DOHH2 (cell line): ENCODE data around the gene TSPAN4.

ENCODE experiments used
- H3F3A ChIP-seq: fragments of 200-600 bp; sonication (generic), shearing (Covaris generic); 2 replicates; pipeline ENCODE4 v1.6.0; 2016; ENCODE audit warnings: antibody characterized with exemption, mild to moderate bottlenecking; ENCODE audit not compliant: control insufficient read depth, insufficient read depth
- H3K27ac ChIP-seq: fragments of 200-600 bp; sonication (generic); 2 replicates; pipeline ENCODE4 v1.5.1; 2014; ENCODE audit warnings: low read depth, mild to moderate bottlenecking, low read length, moderate library complexity
- H3K27me3 ChIP-seq: fragments of 200-600 bp; sonication (generic); 2 replicates; pipeline ENCODE4 v1.6.1; 2014; ENCODE audit warnings: mild to moderate bottlenecking, low read length, mixed read lengths; ENCODE audit not compliant: control insufficient read depth
- H3K36me3 ChIP-seq: fragments of 200-600 bp; sonication (generic); 2 replicates; pipeline ENCODE4 v1.6.1; 2014; ENCODE audit warnings: mild to moderate bottlenecking, low read length, moderate library complexity, mixed read lengths; ENCODE audit not compliant: control insufficient read depth
- H3K4me1 ChIP-seq: fragments of 200-600 bp; sonication (generic); 2 replicates; pipeline ENCODE4 v1.6.1; 2014; ENCODE audit warnings: mild to moderate bottlenecking, low read length, mixed read lengths; ENCODE audit not compliant: control insufficient read depth
- H3K4me2 ChIP-seq: fragments of 200-600 bp; sonication (generic); 2 replicates; pipeline ENCODE4 v1.6.0; 2014; ENCODE audit warnings: mild to moderate bottlenecking, low read length, moderate library complexity
- H3K4me3 ChIP-seq: fragments of 200-600 bp; sonication (generic); 2 replicates; pipeline ENCODE4 v1.5.1; 2014; ENCODE audit warnings: mild to moderate bottlenecking, low read length, mixed read lengths
- H3K79me2 ChIP-seq: fragments of 200-600 bp; sonication (generic); 2 replicates; pipeline ENCODE4 v1.6.1; 2014; ENCODE audit warnings: mild to moderate bottlenecking, low read length, mixed read lengths; ENCODE audit not compliant: control insufficient read depth
- H3K9me2 ChIP-seq: fragments of 200-600 bp; sonication (generic); replicated peaks from 2 replicates; pipeline ENCODE4 v1.6.1; 2014; ENCODE audit warnings: mild to moderate bottlenecking, low read length, mixed read lengths; ENCODE audit not compliant: control insufficient read depth
- H3K9me3 ChIP-seq: fragments of 200-600 bp; sonication (generic); 2 replicates; pipeline ENCODE4 v1.6.1; 2014; ENCODE audit warnings: antibody characterized with exemption, low read length, mixed read lengths; ENCODE audit not compliant: control insufficient read depth, insufficient read depth
- H4K20me1 ChIP-seq: fragments of 200-600 bp; sonication (generic); 2 replicates; pipeline ENCODE4 v1.6.0; 2014; ENCODE audit warnings: low read depth, mild to moderate bottlenecking, antibody characterized with exemption, low read length, moderate library complexity; ENCODE audit not compliant: control insufficient read depth, insufficient read depth
- EZH2phosphoT487 ChIP-seq: fragments of 200-600 bp; sonication (generic); IDR thresholded peaks from 2 replicates; pipeline ENCODE4 v1.6.1; 2017; ENCODE audit warnings: borderline replicate concordance, mild to moderate bottlenecking, antibody characterized with exemption, low read length, moderate library complexity, mixed read lengths
- TF ChIP-seq, protein P1 (sequence below): fragments of 200-600 bp; sonication (generic); IDR thresholded peaks from one replicate; pipeline ENCODE4 v1.5.1; 2014; ENCODE audit warnings: antibody characterized with exemption, mild to moderate bottlenecking, low read depth, low read length; ENCODE audit not compliant: poor library complexity, severe bottlenecking

The TSPAN4 gene

DNA sequence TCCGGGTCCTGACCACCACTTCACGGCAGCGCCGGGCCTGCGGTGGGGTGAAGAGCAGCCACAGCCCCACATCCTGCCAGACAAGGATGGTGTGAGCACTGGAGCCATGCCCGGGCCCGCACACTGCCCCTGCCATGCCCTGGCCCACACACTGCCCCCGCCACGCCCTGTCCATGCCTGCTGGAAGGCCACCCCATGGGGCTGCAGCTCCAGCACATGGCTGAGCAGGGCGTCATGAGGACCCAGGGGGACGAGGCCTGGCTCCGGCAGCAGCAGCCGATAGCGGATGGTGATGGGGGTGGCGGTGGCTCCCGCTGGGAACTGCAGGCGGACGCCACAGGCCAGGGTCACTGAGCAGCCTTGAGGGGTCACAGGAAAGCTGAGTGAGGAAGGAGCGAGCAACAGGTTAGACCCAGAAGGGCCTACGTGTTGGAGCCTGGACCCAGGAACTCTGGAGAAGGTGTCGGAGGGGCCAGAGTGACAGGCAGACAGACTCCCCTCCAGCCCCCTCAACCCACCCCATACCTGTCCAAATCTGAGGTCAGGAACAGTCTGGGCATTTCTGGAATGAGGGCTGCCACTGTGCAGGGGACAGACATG is 40.5 kb upstream of the TSPAN4 start:
- no peaks in the 10 kb centered on the region for H3K27me3 ChIP-seq
- no peak overlapping the region for H3K4me2 ChIP-seq
- H3K36me3 ChIP-seq = peaks cover 54% of the 10 kb centered on the region
- TF ChIP-seq, protein P1, sequence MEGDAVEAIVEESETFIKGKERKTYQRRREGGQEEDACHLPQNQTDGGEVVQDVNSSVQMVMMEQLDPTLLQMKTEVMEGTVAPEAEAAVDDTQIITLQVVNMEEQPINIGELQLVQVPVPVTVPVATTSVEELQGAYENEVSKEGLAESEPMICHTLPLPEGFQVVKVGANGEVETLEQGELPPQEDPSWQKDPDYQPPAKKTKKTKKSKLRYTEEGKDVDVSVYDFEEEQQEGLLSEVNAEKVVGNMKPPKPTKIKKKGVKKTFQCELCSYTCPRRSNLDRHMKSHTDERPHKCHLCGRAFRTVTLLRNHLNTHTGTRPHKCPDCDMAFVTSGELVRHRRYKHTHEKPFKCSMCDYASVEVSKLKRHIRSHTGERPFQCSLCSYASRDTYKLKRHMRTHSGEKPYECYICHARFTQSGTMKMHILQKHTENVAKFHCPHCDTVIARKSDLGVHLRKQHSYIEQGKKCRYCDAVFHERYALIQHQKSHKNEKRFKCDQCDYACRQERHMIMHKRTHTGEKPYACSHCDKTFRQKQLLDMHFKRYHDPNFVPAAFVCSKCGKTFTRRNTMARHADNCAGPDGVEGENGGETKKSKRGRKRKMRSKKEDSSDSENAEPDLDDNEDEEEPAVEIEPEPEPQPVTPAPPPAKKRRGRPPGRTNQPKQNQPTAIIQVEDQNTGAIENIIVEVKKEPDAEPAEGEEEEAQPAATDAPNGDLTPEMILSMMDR = no peak
- TF ChIP-seq EZH2phosphoT487 = no peak
- no peaks in the 10 kb centered on the region for H3K9me2 ChIP-seq
- H3K4me1 ChIP-seq = peaks cover 36% of the 10 kb centered on the region
- no peaks in the 10 kb centered on the region for H4K20me1 ChIP-seq
- H3F3A ChIP-seq = peaks cover 6% of the 10 kb centered on the region; the same call in 1 of the 2 replicates
- no peak overlapping the region for H3K27ac ChIP-seq
- no peak overlapping the region for H3K4me3 ChIP-seq
- H3K9me3 ChIP-seq = no peaks in the 10 kb centered on the region
- H3K79me2 ChIP-seq = peaks cover 29% of the 10 kb centered on the region

DNA sequence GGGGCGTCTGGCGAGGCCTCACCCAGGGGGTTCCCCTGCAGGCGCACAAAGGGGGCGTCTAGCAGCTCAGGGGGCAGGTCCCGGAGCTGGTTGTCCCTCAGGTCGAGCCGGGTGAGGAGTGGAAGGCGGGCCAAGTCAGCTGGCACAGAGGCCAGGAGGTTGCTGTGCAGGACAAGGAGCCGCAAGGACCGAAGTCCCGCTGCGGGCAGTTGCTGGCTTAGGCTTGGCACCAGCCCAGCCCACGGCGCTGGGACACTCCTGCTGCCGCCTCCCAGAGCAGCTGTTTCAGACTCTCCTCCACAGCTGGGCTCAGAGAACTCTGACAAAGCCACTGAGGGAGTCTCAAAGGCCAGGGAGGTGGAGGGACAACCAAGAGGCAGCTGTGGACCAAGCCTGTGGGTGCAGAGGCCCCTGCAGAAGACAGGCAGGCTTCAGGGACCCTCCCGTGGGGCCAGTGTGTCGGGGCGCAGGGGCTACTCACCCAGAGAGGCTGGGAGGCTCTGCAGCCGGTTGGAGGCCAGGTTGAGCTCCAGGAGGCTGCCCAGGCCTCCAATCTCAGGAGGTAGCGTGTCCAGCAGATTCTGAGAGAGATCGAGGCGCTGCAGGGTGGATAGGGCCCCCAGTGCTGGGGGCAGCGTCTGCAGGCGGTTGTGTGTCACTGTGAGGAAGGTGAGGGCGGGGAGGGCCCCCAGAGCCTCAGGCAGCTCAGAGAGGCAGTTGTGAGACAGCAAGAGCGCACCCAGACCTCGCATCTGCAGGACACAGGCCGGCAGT is 39.8 kb upstream of the TSPAN4 start:
- TF ChIP-seq, protein P1 = no peak
- no peak for TF ChIP-seq EZH2phosphoT487
- peaks cover 53% of the 10 kb centered on the region for H3K36me3 ChIP-seq
- H3K4me3 ChIP-seq = no peak overlapping the region
- H3K9me3 ChIP-seq = no peaks in the 10 kb centered on the region
- no peaks in the 10 kb centered on the region for H3K27me3 ChIP-seq
- H3K4me1 ChIP-seq = peaks cover 39% of the 10 kb centered on the region
- no peaks in the 10 kb centered on the region for H3K9me2 ChIP-seq
- H3K4me2 ChIP-seq = peak overlapping the region; percentile 99; the same call in 1 of the 2 replicates
- peaks cover 7% of the 10 kb centered on the region for H3F3A ChIP-seq
- peaks cover 27% of the 10 kb centered on the region for H3K79me2 ChIP-seq
- H4K20me1 ChIP-seq = no peaks in the 10 kb centered on the region
- no peak overlapping the region for H3K27ac ChIP-seq

DNA sequence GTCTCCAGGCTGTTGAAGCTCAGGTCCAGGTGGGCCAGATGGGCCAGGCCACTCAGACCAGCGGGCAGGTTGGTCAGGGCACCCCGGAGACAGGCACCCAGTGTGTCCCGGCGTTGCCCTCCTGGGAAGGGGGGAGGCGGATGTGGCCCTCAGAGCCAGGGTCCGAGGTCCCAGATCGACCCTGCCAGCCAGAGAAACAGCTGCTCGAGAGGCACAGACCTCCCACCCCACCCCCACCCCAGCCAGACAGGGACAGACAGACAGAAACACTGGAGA is 39.2 kb upstream of the TSPAN4 start:
- peaks cover 42% of the 10 kb centered on the region for H3K4me1 ChIP-seq
- no peak for TF ChIP-seq EZH2phosphoT487
- TF ChIP-seq, protein P1 = no peak
- H3F3A ChIP-seq = peaks cover 7% of the 10 kb centered on the region
- peak overlapping the region; percentile 91; the same call in 1 of the 2 replicates for H3K4me3 ChIP-seq
- H3K9me2 ChIP-seq = no peaks in the 10 kb centered on the region
- H3K79me2 ChIP-seq = peaks cover 32% of the 10 kb centered on the region
- no peak overlapping the region for H3K27ac ChIP-seq
- peak overlapping the region; percentile 99 for H3K4me2 ChIP-seq
- H3K36me3 ChIP-seq = peaks cover 54% of the 10 kb centered on the region
- H4K20me1 ChIP-seq = no peaks in the 10 kb centered on the region
- no peaks in the 10 kb centered on the region for H3K9me3 ChIP-seq
- H3K27me3 ChIP-seq = no peaks in the 10 kb centered on the region
